HG03432 (cell line): ENCODE data around the gene CSHL1.

Experiments
- ATAC-seq: cut with Tn5 transposase; IDR thresholded peaks from one replicate; pipeline ENCODE4 v1.9.1; 2021; ENCODE audit warnings: mild to moderate bottlenecking, moderate library complexity; ENCODE audit not compliant: unreplicated experiment

Gene CSHL1

GRCh38 chr17:63911041-63911635 lies at the start of gene CSHL1:
TSS of gene CSHL1 (minus strand) at chr17:63911258. CDS start at chr17:63911196, 62 bp downstream.
- no peak for ATAC-seq

GRCh38 chr17:63960430-63960829 lies 49.4 kb upstream of the CSHL1 start:
- no peak for ATAC-seq

GRCh38 chr17:63960006-63960405 lies 48.9 kb upstream of the CSHL1 start:
- no peak for ATAC-seq

GRCh38 chr17:63956296-63956920 lies 45.4 kb upstream of the CSHL1 start:
- ATAC-seq, result no peak

- ATAC-seq, result no peak
Observed at GRCh38 chr17:63955791-63956190, 44.7 kb upstream of the CSHL1 start.

- ATAC-seq, result no peak
Observed at GRCh38 chr17:63955232-63955631, 44.2 kb upstream of the CSHL1 start.

GRCh38 chr17:63954402-63955063 lies 43.5 kb upstream of the CSHL1 start:
- peak; percentile 65 for ATAC-seq

- ATAC-seq, result no peak
Observed at GRCh38 chr17:63950940-63951907, 40.2 kb upstream of the CSHL1 start.

- no peak for ATAC-seq
Observed at GRCh38 chr17:63949576-63950250, 38.7 kb upstream of the CSHL1 start.

GRCh38 chr17:63948521-63948920 lies 37.5 kb upstream of the CSHL1 start:
- no peak for ATAC-seq

- no peak for ATAC-seq
Observed at GRCh38 chr17:63947711-63948330, 36.8 kb upstream of the CSHL1 start.

GRCh38 chr17:63946440-63947363 lies 35.6 kb upstream of the CSHL1 start:
- ATAC-seq, result peak; percentile 74

GRCh38 chr17:63945784-63946439 lies 34.9 kb upstream of the CSHL1 start:
- ATAC-seq, result peak; percentile 4

- no peak for ATAC-seq
Observed at GRCh38 chr17:63944736-63945499, 33.9 kb upstream of the CSHL1 start.

- ATAC-seq, result no peak
Observed at GRCh38 chr17:63943745-63944144, 32.7 kb upstream of the CSHL1 start.

GRCh38 chr17:63942309-63942985 lies 31.4 kb upstream of the CSHL1 start:
- ATAC-seq, result no peak

- no peak for ATAC-seq
Observed at GRCh38 chr17:63941751-63942150, 30.7 kb upstream of the CSHL1 start.
